Stimulated activated CD8-positive, alpha-beta memory T cell treated with anti-CD3 and anti-CD28 coated beads, Interleukin-7, amount 100 ng/mL, for 24 hours (primary cell): ENCODE results near the gene SPOP.

Experiments used
- DNase-seq: peaks from one replicate; pipeline ENCODE4 v3.0.0-alpha.2; 2020; ENCODE audit warnings: low read depth

Gene SPOP

DNA sequence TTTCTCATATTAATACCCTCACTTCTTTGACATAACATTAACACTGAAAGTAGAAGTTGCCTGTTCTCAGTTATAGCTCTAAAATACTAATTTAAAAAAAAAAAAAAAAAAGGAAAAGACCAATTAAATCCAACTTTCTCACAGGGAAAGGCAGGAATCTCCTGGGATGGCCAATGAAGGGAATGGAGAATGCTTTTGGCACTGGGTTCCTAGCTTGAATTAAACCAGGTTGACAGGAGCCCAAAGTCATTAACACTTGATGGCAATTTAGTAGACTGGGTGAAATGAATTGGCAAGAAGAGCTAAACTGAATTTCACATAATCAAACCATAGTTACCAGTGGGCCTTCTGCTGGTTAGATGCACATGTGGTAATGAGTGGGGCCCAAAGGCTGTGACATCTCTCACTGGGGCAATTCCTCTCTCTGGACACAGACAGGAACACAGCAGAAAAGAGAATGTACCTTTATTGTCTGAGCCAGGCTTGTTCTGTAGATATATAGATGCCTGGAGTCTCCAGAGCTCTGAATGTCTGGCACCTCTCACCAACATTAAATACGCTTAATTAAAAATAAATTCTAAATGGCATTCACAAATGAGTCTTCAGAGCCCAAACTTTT is 64.6 kb downstream of the SPOP start:
- no peak for DNase-seq

DNA sequence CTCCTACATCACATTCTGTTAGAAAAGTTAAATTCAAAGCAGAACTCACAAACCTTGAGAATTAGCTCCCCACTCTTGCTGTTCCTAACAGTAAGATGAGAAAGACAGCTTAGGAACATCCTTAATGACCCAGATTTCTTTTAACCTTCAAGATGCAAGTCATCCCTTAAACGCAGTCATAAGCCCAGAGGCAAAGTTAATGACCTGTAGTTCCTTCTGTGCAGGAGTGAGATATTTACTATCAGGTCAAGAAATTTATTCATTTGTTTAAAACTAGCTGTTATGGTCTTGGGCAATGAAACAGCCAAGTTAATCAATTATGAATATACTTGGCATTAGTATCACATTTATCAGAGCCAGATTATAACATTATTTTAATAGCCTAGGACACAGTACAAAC is 65.2 kb downstream of the SPOP start:
- DNase-seq, result no peak

DNA sequence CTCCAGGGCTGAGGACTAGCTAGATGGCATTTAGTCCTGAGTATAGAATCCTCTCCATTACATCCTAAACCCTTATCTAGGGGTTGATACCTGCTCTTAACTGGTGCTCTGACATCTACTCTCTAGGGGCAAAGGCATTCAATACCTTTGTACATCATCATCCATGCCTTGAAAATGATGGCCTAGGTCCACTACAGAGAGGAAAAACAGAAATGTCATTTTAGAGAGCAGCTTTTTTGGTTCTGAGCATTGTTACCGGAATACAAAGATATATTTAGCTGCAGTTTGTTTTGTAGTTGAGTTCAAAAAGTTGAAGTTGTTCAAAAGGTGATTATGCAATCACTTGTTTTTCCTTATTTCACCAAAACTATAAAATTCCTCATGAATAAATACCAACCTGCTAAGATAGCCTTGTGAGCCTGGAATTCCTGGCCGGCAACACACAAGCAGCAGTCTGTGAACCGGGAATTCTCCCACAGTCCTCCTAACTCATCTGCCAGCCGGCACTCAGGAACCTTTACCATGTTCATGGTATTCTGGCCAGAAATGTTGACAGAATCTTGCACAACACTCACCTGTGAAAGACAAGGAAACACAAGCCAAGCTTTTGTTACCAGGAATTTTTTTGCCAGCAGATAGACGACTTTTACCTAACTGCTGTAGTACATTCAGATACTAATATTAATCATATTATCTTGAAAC is 66.9 kb downstream of the SPOP start:
- no peak for DNase-seq

GRCh38 chr17:49604314-49604869 is 73.5 kb downstream of the SPOP start:
- no peak for DNase-seq

DNA sequence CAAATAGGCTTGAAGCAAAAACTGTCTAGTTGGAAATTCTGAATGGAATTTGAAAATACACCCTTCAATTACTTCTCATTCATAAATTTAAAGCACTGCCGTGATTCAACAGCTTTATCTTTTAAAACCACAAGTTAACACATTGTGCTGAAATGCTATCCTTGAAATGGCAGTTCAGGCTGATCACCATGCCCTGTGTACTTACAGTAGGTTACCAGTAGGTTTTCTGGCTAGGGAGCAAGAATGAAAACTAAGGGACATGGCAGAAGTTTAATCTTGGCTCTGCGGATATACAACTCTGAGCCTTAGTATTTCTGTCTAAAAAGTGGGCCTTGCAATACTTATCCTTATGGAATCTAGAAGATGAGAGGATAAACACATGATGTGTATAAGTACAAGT is 74.2 kb downstream of the SPOP start:
- no peak for DNase-seq

DNA sequence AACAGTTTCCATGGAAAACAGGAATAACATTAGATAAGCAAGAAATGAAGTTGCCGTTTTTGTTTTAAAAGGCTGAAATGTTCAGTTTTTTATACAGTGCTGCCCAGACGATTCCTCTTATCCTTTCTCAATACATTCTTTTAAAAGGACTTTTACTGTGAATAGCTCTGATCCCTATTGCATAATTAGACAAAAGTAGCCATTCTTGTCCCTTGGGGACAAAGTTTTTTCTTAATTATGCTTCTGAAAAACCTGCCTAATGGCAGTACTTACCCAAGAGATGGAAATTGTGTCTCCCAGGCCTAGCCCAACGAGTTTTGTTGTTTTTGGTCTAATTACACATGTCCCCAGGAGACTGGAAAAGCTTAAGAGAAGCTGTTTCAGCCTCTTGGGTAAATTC is 74.7 kb downstream of the SPOP start:
- DNase-seq, result no peak

- DNase-seq, result no peak
Observed at GRCh38 chr17:49602783-49603182, 75.1 kb downstream of the SPOP start.

- no peak for DNase-seq
Observed at GRCh38 chr17:49600949-49601348, 76.9 kb downstream of the SPOP start.

DNA sequence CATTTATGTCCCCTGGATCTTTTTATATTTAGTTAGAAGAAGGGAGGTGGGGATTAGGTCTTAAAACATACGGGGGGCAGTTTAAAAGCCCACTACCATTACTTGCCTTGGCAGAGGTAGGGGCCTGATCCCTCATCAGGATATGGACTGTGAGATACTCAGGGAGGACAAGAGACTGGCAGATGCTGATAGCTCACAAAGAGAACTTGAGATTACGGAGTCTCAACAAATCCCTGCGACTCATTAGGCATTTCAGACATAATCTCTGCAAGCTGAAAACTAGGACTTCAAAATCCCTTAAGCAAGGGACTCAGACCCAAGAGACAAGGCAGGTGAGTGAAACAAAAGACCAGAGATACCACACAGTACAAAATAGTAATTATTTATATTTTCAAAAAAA is 79.0 kb downstream of the SPOP start:
- DNase-seq, result no peak

DNA sequence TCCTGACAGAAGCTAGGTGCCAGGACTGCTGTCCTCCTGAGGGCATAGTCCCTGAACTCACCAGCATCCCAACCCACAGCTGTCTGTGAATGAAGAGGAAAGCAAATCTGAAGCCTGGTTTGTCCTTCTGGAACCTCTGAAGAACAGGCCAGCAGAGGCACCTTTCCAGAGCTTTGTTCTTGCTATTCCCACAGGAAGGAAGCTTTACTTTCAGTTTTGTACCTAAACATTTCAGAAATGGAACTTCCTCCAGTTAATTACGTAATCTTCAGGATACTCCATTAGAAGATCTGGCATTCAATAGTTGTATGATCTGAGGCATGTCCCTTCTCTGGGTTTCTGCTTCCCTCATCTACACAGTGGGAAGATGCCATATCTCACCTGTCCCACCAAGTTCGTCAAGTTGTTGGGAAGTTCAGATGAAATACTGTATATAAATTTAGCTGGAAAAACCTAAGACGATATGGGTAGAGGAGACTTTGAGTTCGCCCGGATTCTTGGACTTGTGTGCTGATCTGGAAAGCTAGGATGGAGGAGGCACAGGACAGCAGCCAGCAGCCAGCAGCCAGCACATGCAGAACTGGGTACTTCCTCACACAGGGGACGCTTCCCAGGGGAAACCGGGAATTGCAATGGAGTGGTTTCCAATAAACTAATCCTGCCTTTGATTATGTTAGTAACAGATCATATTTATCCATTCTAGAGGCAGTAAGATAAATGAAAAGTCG is 79.8 kb downstream of the SPOP start:
- no peak for DNase-seq

GRCh38 chr17:49597436-49597835 is 80.5 kb downstream of the SPOP start:
- no peak for DNase-seq

DNA sequence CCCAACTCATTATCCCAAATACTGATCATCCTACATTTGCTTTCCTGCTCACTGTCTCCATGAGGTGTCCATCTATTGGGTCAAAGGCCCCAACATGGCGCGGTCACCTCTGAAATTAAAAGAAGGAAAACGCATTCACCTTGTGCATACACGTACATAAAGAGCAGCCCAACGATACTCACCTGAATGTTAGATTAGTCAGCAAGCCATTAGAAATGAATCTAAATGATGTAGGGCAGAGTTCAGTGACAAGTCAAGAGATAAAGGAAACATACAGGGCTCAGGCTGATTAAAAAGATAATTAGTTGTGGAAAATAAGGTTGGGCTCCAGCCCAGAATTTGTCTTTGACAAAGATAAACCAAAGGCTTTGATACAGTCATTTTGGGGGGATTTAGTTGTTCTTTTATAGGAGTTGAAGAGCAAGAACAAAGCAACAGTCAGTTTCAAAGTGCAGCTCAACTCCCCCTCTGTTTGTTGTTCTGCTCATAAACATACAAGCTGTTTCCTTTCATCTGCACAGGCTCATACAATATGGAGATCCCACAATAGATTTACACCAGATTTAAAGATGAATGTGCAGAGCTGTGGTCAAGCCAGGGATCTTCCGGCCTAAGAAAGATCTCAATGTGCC is 81.2 kb downstream of the SPOP start:
- DNase-seq, result no peak

GRCh38 chr17:49595980-49596379 is 81.9 kb downstream of the SPOP start:
- no peak for DNase-seq

GRCh38 chr17:49595328-49595727 is 82.6 kb downstream of the SPOP start:
- DNase-seq, result no peak

DNA sequence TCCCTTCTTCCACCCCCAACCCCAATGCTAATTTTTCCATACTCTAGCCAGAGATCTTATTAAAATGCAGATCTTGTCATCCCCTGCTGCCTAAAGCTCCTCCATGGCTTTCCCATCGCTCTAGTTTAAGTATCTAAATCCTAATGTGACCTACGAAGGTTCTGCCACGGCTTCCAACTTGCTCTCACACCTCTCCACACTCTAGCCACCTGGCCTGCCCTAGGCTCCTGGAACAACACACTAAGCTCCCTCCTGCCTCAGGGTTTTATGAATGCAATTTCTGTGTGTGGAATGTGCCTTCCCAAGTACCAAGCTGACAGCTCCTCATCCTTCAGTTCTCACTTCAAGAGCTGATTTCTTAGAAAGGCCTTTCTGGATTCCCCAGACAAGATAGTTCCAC is 85.6 kb downstream of the SPOP start:
- DNase-seq, result no peak

DNA sequence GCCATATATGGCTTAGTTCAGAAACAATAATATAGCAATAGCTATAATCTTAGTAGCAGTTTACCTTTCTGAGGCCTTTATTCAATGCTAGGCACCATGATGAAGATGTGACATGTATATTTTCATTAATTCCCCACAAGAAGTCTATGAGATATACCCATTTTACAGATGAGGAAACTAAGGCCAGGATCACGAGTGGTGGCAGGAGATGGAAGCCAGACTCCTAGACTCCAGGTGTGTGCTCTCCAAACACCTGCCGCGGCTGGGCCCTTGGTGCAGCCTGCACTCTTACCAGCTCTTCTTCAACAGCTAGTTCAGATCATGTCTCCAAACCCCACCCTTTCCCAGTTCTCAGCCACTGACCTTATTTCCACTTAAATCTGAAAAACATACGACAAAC is 87.0 kb downstream of the SPOP start:
- no peak for DNase-seq

DNA sequence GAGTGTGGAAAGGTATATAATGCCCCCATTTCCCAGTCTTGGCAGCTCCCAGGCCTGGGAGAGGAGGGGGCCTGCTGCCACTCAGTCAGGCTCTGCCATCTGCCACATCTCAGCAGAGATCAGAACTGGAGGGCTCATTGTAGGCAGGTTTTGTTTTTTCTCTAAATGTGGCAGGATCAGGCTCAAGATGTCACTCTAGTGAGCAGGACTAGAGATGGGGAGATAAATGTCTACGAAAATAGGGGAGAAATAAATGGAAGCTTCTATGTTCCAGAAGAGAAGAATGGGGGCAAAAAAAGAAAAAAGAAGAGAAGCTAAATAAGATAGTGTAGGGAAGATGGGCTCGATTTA is 88.3 kb downstream of the SPOP start:
- no peak for DNase-seq

DNA sequence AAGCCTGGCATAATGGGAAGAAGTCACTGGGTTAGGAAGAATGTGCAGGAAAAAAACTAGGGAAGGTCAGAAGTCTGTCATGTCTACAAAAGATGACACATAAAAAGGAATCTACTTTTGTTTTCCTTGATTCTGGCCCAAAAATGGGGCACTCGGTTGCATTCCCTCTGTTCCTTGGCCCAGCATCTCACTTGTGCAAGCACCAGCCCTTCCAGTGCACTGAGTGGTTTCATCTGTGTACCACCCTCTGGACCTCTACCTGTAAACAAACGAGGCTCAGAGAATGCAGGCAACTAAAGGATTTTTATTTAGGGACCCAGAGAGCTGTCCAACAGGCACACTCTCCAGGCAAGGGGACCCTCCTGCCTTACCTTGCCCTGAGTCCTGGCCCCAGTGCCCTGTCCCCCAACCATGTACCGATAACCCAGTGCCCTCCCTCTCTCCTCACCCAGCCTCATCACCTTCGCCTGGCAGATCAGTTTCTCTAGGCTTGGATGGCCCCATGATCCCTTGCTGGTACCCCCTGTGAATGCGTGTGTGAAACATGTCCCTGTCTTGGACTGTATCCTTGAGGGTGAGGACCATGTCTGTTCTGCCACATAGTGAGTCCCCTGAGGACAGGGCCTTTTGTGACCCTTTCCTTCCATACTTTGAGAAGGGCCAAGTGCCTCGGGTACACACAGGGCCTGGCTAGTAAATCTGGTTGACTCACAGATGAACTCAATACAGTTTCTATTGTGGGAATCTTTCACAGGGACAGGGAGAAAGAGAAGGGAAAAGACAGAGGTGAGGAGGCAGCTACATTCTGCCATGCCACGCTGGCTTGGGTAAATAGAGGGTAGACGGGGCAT is 88.9 kb downstream of the SPOP start:
- DNase-seq, result no peak

DNA sequence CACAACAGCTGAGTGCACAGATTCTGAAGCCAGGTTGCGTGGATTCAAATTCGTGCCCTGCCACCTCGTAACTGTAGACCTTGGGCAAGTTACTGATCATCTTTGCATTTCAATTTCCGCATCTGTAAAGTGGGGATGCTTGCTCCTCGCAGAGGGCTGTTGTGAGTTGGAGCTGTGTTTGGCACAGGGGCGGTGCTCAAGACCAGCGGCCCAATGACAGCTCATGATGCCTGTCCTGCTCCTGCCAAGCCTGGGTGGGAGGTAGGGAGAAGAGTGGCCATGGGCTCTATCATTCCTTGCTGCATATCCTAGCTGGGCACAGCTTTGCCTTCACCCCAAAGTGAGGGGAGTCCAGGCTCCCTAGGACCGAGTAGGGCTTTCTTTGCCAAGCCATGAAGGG is 89.6 kb downstream of the SPOP start:
- DNase-seq, result no peak

DNA sequence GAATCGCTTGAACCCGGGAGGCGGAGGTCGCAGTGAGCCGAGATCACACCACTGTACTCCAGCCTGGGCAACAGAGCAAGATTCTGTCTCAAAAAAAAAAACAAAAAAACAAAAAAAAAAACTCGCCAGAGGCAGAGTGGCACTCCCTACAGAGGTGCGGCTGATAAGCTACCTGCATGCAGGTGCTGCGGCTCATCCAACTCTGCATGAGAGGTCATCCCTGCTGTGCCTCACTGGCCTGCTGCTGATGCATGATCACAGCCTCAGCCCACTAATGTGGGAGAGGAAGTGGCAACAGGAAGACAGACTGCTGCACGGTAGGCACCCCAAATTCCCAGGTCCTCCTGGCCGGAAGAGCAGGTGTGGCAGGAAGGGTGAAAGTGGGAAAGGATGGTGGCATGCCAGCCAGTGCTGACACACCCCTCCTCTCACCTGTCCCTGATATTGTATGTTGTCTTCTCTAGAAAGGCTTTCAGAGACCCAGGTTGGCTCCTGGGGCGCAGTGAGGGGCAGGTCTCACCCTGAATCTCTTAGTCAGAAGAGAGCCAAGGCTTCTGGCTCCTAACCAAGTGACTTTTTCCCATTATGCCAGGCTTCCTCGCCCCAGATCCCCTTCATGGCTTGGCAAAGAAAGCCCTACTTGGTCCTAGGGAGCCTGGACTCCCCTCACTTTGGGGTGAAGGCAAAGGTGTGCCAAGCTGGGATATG is 90.4 kb downstream of the SPOP start:
- DNase-seq, result no peak

GRCh38 chr17:49585422-49586027 is 92.4 kb downstream of the SPOP start:
- DNase-seq, result no peak
